NCI-H2081 (cell line): Measurements from ENCODE around the gene ZNF287.

Source experiments
- DNase-seq, 2 experiments: peaks; one replicate each; lab custom pipeline; 2025; lab: John Stamatoyannopoulos, UW

Gene ZNF287

DNA sequence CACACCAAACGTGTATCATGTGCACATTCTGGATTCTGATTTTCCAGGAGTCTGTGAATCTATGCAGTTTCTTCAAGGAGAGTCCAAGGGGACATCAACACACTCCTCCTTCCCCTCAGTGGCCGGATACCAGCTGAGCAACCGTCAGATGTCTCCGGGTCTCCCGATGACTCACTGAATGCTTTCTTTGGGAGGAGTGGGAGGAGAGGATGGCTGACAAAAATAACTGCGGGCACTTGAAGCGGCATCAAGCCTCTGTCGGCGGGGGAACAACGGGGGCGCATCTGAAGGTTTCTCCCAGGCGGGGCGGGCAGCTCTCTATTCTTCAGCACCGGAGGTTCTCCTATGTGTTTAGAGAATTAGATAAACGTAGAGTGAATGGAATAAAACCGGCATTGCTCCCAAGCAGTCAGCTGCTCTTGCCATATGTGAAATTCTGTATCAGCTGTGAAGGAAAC is 52.4 kb downstream of the ZNF287 start:
- no peak for DNase-seq

DNA sequence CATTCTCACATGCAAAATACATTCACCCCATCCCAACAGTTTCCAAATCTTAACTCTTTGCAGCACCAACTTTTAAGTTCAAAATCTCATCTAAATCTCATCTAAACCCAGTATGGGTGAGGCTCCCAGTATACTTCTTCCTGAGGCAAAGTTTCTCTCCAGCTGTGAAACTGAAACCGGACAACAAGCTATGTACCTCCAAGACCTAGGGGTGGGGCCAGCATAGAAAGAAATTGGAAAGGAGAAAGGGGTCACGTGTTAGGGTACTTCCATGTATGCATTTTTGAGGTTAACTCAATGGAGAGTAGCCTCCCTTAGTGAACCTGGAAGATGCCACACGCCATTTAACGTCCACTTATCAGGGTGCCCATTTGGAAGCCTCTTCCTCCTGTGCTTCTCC is 53.1 kb downstream of the ZNF287 start:
- DNase-seq: no peak

DNA sequence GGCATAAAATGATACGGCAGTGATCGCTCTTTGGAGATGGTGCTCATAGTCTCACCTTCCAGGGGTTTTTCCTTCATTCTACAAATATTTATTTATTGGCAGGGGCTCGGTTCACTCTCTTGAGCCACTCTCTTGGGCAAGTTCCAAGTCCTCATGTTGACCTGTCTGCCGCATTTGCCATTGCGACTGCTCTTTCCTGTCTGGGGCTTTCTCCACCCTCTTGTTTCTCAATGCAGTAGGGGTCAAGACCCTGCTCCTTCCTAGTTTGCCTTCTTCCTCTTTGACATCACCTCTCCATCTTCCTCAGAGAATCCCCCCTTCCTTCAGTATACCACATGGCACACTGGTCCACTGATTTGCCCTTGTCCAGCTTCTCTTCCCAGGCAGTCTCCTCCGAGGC is 55.1 kb downstream of the ZNF287 start:
- no peak for DNase-seq

DNA sequence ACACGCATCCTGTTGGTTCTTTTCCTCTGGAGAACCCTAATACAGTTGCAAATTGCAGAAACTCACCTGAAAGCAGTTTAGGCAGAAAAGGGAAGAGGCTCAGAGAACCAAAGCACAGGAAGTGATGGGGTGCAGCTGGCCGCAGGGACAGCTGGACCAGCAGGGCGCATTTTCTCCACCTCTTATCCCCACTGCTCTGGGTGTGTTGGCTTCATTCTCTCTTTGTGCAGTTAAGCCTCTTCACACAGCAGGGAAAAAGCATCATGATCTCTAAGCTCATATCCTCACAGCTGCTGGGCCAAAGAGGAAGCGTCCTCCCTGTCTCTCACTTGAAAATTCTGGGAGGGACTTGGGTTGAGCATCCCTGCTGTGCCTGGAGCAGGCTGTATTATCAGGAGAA is 57.0 kb downstream of the ZNF287 start:
- DNase-seq: peak; percentile 51 to 77

DNA sequence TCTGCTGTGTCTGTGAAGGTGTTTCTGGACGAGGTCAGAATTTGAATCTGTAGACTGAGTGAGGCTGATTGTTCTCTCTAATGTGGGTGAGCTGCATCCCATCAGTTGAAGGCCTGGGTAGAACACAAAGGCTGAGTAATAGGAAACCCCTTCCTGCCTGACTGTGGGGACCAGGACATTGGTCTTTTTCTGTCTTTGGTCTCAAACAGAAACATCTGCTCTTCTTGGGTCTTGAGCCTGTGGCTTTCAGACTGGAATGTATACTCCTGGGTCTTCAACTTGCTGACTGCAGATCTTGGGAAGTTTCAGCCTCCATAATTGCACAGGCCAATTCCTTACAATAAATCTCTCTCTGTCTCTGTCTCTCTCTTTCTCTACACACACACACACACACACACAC is 57.4 kb downstream of the ZNF287 start:
- no peak for DNase-seq

DNA sequence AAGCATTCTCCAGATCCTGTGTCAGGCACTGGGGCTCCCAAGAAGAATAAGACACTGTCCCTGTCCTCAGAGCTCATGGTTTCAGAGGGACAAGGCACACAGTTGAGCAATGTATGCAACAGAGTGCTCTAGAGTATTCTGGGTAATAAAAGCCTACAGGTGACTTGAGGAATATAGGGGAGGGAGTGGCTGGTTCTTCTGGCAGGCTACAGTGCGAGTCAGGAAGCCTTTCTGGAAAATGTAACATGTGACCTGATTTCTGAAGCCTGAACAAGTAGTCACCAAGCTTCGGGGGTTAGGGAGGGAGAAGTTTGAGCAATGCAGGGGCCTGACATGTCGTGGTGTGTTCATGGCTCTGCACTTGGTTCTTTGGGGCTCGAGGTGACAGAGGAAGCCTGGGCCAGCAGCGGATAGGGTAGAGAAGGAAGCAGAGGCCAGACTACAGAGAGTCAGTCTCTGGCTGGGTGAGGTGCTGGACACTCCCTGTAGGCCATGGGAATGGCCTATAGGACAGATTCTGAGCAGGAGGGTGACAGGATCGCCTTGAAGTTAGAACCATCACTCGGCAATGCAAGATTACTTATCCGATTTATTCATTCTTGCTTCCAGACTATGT is 61.0 kb downstream of the ZNF287 start:
- no peak for DNase-seq

DNA sequence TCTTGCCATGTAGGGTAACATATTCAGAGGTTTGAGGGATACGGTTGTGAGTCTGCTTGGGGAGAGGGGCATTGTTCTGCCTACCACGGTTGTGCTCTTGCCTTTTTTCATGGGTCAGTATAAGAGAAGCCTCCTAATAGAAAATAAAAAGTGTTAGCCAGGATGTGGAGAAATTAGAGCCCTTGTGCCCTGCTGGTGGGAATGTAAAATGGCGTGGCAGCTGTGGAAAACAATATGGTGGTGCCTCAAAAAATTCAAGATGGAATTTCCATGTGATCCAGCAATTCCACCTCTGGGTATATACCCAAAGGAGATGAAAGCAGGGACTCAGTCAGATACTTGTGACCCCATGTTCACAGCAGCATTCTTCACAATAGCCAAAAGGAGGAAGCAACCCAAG is 62.8 kb downstream of the ZNF287 start:
- DNase-seq: no peak

DNA sequence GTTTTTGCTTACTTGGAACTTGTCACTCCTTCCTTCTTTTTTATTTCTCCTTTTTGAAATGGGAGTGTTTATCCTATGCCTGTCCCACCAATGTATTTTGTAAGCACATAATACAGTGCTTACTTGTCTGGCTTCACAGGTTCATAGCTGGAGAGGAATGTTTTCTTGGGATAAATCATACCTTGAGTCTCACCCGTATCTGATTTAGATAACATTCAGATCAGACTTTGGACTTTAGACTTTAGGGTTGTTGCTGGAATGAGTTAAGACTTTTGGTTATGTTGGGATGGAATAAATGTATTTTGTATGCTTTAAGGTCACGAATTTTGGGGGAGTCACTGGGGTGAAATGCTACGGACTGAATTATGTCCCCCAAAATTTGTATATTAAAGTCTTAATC is 64.0 kb downstream of the ZNF287 start:
- no peak for DNase-seq
